RWPE2 (cell line): ENCODE measurements around the gene MRPS18A.
"Not testable (repeated sequence)": the region's sequence is repeated elsewhere in the genome, so short reads cannot be mapped to it uniquely, and the experiment has no call there.

ENCODE experiments used
- ATAC-seq: fragments of 200-7000 bp; cut with Tn5 transposase; 3 replicates; pipeline ENCODE4 v1.9.1; 2021; ENCODE audit warnings: low read depth
- DNase-seq: peaks from one replicate; pipeline ENCODE4 v3.0.0-alpha.2; 2020; ENCODE audit warnings: low spot score
- H3K27ac ChIP-seq: fragments of 450-650 bp; 2 replicates; pipeline ENCODE4 v1.5.1; 2017; ENCODE audit warnings: mild to moderate bottlenecking; ENCODE audit not compliant: poor library complexity, severe bottlenecking
- H3K27me3 ChIP-seq: fragments of 250-450 bp; sonication (Bioruptor Pico); 2 replicates; pipeline ENCODE4 v1.5.1; 2021; ENCODE audit warnings: mild to moderate bottlenecking, moderate library complexity; ENCODE audit not compliant: insufficient read depth, poor library complexity, severe bottlenecking
- H3K36me3 ChIP-seq: fragments of 250-450 bp; sonication (Bioruptor Pico); 2 replicates; pipeline ENCODE4 v1.5.1; 2020; ENCODE audit warnings: low read depth, mild to moderate bottlenecking, moderate library complexity
- H3K4me1 ChIP-seq: fragments of 250-450 bp; sonication (Bioruptor Pico); 2 replicates; pipeline ENCODE4 v1.5.1; 2021; ENCODE audit warnings: mild to moderate bottlenecking, moderate library complexity; ENCODE audit not compliant: insufficient read depth, poor library complexity, severe bottlenecking
- H3K4me3 ChIP-seq: fragments of 250-450 bp; sonication (Bioruptor Pico); 2 replicates; pipeline ENCODE4 v1.5.1; 2021; ENCODE audit warnings: mild to moderate bottlenecking, moderate library complexity; ENCODE audit not compliant: severe bottlenecking
- H3K9me3 ChIP-seq: fragments of 250-450 bp; sonication (Bioruptor Pico); 2 replicates; pipeline ENCODE4 v1.5.1; 2021; ENCODE audit warnings: mild to moderate bottlenecking, moderate library complexity; ENCODE audit not compliant: severe bottlenecking
- CTCF ChIP-seq: fragments of 450-650 bp; IDR thresholded peaks from one replicate; pipeline ENCODE4 v1.5.1; 2017; ENCODE audit warnings: mild to moderate bottlenecking, moderate library complexity; ENCODE audit not compliant: poor library complexity, severe bottlenecking

The MRPS18A gene

GRCh38 chr6:43657221-43657802 lies 30.3 kb downstream of the MRPS18A start:
- no peak for DNase-seq
- no peak for ATAC-seq
- Histone ChIP-seq H3K9me3 (no peaks in the 10 kb centered on the region), H3K36me3 (no peaks in the 10 kb centered on the region), H3K27me3 (no peaks in the 10 kb centered on the region), H3K4me3 (no peak overlapping the region), H3K27ac (no peak overlapping the region), H3K4me1 (no peaks in the 10 kb centered on the region)
- TF ChIP-seq CTCF: no peak

GRCh38 chr6:43652822-43653221 lies 34.8 kb downstream of the MRPS18A start:
- not testable (repeated sequence) for ATAC-seq, H3K4me1 ChIP-seq, DNase-seq, H3K4me3 ChIP-seq, H3K9me3 ChIP-seq, H3K27me3 ChIP-seq, H3K27ac ChIP-seq, H3K36me3 ChIP-seq

- DNase-seq (no peak), ATAC-seq (no peak)
- no peak for TF ChIP-seq CTCF
- Histone ChIP-seq H3K9me3 (no peaks in the 10 kb centered on the region), H3K4me1 (no peaks in the 10 kb centered on the region), H3K4me3 (no peak overlapping the region), H3K27me3 (no peaks in the 10 kb centered on the region), H3K36me3 (no peaks in the 10 kb centered on the region), H3K27ac (no peak overlapping the region)
These were observed 39.3 kb downstream of the MRPS18A start for GRCh38 chr6:43648248-43648647.

GRCh38 chr6:43647613-43648012 lies 40.0 kb downstream of the MRPS18A start:
- no peak for TF ChIP-seq CTCF
- H3K36me3 ChIP-seq: 0 out of 2 replicates have a peak, but pooled peaks cover 1% of the 10 kb centered on the region
- no peak overlapping the region for H3K27ac ChIP-seq
- H3K4me3 ChIP-seq: no peak overlapping the region
- no peak for DNase-seq
- H3K4me1 ChIP-seq: no peaks in the 10 kb centered on the region
- ATAC-seq: no peak
- no peaks in the 10 kb centered on the region for H3K27me3 ChIP-seq
- H3K9me3 ChIP-seq: no peaks in the 10 kb centered on the region

- H3K4me1 ChIP-seq: no peaks in the 10 kb centered on the region
- H3K27me3 ChIP-seq: no peaks in the 10 kb centered on the region
- DNase-seq: no peak
- H3K9me3 ChIP-seq: no peaks in the 10 kb centered on the region
- peak overlapping the region; percentile 14 for H3K27ac ChIP-seq
- H3K4me3 ChIP-seq: peak overlapping the region; percentile 26
- peak; percentile 22; the same call in 1 of the 3 replicates for ATAC-seq
- no peak for TF ChIP-seq CTCF
- H3K36me3 ChIP-seq: peaks cover 17% of the 10 kb centered on the region
These were observed 42.0 kb downstream of the MRPS18A start for GRCh38 chr6:43645613-43645964.
